HK-2 (cell line): ENCODE results near the gene NKD1.

ENCODE experiments used
- DNase-seq: peaks from one replicate; pipeline ENCODE4 v3.0.0-alpha.2; 2018; ENCODE audit not compliant: unreplicated experiment

The NKD1 gene

DNA sequence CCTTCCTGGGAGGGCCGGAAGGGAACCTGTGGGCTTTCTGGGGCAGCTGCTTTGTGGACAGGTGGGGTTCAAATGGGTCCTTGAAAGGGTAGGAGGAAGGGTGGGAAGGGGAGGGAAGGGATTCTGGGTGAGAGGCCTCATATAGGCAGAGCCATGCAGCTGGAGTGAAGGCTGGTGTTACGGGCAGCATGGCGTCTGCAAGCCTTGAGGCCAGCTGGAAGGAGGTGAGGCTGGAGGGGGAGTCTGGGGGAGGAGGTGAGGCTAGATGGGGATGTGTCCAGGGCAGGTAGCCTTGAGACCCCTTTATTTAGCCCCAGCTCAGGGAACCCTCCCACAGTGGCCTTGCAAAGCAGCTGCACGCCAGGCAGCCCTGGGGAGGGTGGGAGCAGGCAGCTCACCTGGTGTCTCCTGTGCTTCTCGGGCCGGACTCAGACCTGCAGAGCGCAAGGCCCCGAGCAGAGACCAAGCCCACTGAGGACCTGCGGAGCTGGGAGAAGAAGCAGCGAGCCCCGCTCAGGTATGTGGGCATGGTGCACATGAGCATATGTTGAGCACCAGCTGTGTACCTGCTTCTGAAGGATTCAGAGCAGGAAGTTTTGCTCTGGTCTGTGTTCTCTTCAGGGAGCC is 82.3 kb downstream of the NKD1 start:
- no peak for DNase-seq

DNA sequence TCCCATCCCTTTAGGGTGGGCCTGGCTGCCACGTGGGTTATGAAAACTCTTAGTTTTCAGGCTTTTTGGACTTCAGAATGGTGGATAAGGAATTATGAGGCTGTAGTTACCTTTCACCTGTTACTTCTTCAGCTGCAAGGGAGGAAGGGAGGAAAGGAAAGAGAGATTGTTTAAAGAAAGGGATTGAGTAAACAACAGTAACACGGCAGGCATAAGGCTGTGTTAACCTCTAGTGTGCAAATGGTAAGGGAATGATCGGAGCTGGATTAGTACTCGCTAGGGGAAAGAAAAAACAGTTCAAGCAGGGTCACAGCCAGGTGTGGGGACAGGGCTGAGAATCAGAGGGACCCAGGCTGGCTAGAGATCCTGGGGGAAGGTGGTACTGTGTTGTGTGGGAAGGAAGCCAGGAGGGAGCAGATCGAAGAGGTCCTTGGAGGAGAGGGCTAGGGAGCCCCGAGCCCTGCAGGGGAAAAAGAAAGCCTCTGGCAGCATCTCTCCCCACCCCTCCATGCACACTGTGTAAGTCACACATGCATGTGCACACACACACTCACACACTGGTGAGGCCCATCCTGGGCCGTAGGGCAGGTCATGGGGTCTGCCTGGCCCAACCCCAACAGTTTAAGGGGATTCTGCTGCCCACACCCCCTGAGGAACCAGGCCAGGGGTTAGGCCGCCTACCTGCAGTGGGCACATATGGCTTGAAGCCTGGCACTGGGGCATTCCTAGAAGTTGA is 83.2 kb downstream of the NKD1 start:
- no peak for DNase-seq

DNA sequence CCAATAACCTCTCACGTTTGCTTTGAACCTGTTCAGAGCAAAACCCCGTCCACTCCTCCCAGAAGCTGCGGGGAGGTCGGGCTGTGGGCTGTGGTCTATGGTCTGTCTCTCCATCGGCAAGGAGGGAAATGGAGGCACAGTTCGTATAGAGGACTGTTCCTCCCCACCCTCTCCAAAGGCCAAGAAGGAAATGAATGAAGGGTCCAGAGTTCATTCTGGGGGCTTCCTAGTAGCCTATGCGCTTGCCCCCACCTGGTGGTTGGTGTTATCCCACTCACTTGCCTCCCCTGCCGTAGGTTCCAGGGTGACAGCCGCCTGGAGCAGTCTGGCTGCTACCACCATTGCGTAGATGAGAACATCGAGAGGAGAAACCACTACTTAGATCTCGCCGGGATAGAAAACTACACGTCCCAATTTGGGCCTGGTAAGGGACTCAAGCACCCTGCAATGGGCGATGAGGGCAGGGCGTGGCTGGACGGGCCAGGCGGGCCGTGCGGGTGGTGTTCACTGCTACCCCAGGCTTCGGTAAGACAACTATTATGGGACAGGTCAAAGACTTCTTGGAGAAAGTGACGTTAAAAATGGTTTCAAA is 83.9 kb downstream of the NKD1 start:
- no peak for DNase-seq

DNA sequence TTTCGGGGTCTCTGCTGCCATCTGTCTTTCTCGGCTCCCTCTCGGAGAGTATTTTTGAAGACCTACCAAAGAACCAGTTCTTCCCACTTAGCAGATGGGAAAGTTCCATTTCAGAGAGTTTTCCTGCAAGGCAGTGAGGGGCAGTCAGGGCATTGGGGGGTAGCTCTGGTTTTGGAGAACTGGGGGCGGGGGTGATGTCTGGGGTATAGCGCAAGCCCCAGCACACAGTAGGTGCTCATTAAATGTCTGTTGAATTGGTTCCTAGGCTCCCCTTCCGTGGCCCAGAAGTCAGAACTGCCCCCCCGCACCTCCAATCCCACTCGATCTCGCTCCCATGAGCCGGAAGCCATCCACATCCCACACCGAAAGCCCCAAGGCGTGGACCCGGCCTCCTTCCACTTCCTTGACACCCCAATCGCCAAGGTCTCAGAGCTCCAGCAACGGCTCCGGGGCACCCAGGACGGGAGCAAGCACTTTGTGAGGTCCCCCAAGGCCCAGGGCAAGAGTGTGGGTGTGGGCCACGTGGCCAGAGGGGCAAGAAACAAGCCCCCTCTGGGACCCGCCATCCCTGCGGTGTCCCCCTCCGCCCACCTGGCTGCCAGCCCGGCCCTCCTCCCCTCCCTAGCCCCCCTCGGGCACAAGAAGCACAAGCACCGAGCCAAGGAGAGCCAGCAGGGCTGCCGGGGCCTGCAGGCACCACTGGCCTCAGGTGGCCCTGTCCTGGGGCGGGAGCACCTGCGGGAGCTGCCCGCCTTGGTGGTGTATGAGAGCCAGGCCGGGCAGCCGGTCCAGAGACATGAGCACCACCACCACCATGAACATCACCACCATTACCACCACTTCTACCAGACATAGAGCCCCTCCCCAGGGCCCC is 85.0 kb downstream of the NKD1 start:
- DNase-seq = no peak

DNA sequence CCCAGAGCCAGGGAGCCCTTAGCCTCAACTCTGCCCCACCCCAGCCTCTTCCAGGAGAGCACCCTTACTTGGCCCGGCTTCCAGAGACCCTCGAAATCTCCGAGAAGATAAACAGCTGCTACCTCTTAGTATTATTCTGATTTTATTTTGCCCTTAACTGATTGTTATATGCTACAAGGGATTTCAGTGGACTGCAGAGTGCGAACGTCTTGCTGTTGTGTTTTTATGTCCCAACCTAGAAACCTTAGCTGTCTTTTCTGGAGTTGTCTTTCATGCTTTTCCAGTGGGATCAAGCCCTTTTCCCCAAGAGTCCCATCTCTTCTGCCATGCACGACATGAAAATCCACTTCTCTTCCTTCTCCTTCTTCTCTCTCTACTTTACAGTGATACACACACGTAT is 85.9 kb downstream of the NKD1 start:
- no peak for DNase-seq

DNA sequence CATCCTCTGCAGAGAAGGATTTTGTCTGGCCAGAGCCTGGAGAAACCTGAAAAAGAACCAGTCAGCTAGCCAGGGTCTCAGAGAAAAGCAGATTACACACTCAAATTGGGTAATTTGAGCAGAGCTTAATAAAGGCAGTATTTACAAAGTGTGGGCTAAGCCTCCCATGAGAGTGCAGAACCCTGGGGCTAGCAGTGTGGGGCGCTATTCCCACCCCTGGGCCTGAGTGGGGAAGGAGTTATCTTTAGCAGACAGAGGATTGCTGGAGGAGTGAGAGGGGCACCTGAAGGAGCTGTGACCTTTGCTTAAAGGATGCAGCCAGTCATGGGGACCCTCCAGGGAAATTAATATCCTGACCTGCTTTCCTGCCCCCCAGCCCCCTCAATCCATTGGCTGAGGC is 86.8 kb downstream of the NKD1 start:
- DNase-seq = no peak

DNA sequence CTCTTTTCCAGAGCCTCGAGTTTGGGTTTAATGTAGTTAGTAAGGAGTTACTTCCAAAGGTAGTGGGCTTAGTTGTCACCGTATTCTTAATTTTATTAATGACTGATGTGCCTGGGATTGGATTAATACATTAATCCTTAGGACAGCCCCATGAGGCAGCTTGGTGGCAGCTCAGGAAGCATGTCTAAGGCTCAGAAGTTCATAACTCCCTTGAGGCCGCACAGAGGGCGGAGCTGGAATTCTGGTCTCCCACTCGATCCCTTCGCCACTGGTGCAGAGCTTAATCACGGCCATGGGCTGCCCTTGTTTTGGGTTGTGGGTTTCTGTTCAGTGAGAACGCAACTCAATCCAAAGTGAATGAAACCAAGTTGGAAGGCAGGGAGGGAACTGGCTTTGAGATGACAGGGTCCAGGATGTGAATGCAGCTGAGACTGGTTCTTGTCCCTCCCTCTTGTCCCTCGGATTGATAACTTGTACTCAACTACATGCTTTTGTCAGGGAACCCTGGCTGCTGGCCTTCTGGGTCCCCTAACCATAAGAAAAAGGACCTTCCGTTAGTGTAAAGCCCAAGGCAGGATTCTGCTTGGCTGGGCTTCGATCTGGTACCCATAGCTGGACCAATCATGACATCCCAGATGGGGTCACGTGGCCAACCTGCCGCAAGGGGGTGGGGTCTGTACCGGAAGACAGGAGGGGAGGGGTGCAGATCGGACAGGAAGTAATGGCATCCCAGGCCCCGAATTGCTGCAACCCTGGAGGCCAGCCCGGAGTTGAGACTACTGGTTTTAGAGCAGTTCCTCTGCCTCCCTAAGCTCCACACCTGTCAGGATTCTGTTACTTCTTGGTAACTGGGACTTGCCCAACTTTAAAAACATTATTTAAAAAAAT is 87.6 kb downstream of the NKD1 start:
- DNase-seq = no peak

DNA sequence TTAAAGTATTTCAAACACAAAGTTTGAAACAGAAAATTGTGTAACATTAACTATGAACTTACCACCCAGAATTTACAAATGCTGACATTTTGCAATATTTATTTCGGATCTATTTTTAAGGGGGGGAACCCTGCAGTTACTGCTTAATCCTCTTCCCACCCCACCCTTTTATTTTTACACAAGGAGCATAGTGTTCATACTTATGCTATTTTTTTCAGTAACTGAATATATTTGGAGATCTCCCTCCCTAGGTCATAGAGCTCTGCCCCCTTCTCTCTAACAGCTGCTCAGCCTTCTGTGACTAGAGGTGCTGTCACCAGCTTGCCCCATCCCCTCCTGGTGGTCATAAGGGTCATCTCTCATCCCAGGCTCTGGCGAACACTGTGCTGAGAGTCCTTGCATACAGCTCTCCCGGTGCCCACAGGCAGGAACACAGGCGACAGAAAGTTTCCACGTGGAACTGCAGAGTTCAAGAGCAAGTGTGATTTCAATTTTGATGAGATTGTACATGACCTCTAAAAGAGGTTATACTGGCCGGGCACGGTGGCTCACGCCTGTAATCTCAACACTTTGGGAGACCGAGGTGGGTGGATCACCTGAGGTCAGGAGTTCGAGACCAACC is 88.7 kb downstream of the NKD1 start:
- no peak for DNase-seq

DNA sequence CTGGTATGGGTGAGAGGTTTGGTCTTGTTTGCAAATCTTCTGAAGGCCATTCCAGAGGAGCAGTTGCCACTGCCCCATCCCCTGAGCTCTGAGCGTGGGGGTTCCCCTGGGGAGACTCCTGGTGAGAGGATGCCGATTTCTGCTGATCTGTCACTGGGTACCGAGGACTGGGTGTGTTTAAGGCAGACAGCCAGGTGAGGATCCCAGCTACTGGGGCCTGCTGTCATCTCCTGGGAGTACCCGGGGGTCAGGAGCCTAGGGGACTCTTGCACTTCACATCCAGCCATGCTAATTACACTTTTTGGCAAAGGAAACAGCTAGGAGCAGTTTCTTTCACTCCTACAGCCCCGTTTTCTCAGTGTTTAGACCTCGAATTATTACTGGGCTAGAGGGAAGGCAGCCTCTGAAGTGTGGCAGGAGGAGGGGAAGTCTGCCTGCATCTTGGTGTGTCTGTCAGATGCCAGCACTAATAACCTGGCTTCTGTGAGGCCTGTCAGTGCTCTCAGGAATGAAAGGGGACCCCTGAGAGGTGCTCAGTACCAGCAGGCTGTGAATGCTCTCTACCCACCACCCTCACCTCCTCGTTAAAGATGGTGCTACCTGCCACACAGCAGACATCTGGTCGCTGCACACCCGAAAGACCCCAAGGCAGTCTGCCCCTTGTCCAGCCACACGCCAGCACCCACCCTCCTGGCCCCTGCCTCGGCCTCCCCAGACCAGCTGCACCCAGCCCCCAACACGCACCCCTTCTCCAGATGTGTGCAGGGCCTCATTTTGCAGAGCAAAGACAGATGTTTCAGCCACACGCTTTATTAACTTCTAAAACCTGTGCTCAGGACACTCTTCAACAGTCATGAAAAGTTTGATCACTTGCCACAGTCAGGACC is 89.8 kb downstream of the NKD1 start:
- no peak for DNase-seq

DNA sequence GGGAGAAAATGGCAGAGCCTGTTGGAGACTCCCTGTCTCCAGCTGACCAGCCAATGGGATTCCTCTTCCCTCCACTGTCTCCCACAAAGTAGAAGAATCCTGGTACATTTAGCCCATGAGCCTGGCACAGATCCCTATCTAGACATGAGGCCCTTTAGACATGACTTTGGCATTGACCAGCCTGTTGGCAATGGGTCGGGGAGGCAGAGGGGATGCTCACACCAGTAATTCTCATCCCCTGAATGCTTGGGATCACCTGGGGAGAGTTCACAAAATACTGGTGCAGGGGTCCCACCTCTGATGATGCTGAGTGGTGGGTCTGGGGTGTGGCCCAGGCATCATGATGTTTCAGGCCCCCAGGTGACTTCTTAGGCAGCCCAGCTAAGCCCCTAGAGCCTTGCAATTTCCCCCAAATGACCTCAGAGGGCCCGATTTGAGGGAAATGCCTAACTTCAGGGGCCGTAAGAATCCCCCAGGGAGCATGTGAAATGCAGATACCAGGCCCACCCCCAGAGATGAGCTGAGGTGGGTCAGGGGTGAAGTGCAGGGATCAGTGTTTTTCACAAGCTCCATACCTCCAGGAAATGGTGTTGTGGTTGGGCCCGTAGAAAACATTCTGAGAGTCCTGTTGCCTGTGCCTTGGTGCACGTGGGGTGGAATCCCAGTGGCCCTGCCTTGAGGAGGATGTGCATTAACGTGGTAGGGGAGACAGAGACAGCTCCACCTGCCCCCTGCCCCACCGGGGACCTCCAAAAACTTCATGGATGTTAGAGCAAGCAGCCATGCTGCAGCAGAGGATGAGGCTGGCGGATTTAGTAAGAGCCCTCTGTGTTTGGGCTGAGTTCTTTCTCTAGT is 90.8 kb downstream of the NKD1 start:
- no peak for DNase-seq

DNA sequence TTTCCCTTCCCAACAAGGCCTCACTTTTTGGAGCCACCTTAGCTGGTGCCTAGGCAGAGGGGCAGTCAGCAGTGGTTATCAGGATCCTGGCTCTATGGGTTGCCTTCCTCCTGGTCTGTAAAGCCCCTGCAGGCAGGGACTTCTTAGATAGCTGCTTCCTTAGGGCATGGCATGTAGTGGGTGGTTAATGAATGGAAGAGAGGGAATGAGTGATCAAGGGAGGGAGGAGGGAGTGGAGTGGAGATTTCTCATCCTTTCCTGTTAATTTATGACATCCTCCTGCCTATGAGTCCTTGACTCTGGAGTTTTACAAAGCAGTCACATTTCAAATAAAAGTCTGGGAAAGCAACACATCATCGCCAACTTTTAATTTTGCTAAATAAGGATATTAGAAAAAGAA is 92.2 kb downstream of the NKD1 start:
- peak; percentile 14 for DNase-seq

DNA sequence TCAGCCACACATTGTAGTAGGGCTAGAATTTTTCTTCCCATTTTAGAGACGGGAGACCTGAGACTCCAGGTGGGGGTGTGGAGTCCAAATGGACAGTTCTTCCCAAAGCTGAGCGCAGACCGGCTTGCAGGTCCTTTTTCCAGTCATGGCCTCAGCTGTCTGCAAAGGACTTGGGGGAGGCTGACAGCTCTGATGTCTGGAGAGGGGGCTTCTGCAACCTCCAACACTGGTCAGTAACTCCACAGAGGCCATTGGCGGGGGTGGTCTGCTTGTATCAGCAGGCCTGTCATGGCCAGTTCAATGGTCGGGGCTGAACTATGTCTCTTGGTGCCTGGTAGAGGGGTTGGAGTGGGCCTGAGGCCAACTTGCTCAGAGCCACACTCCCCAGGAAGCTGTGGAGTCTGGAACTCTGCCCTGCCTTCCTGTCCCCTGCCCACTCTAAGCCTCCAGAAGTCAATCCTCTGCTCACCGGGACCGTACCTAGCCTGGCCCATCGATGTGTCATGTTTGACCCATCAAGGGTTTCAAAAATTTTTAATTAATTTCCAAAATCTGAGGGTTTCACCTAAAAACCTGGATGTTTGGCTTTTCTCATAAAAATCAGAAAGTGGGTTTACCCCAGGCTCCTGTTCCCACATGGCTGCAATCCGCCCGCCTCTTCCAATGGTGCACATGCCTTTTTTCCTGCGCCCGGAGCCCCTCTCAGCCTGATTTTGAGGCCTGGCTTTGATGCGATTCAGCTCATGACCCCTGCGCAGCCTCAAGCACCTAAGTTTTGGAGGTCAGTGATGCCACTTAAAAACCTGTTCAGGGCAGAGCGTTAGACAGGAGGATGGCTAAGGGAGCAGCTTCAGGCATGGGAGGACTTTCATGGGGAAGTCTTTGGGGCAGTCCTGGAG is 93.0 kb downstream of the NKD1 start:
- DNase-seq = no peak

DNA sequence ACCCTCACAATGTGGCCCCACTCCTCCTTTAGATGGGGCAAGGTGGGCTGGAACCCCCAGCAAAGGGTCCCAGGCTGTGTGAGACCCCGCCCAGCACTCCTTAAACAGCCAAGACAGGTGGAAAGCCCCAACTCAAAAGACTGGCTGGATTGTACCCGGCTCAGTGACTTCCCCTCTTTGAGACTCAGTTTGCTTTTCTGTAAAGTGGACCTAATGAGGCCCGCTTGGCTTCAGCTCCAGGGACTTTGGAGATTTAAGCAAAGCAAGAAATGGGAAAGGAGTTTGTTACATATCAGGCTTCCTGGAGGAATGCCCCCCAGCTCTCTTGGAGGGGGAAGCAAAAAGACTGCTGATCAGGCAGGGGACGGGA is 93.6 kb downstream of the NKD1 start:
- DNase-seq = no peak

DNA sequence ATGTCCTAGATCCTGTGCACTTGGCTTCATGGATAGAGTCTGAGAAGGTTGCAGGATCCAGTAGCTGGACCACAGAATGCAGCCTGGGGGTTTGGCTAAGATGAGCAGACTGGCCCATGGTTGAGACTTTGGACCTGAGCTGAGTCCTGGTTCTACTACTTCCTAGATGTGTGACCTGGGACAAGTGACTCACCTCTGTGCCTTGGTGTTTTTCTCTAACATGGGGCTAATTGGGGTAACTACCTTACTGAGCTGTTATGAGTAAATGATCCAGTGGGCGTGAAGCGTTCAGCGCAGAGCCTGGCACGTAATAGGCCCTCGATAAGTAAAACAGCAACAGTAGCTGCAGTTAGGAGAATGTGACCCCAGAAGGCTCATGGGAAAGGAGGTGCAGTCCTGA is 94.2 kb downstream of the NKD1 start:
- no peak for DNase-seq

DNA sequence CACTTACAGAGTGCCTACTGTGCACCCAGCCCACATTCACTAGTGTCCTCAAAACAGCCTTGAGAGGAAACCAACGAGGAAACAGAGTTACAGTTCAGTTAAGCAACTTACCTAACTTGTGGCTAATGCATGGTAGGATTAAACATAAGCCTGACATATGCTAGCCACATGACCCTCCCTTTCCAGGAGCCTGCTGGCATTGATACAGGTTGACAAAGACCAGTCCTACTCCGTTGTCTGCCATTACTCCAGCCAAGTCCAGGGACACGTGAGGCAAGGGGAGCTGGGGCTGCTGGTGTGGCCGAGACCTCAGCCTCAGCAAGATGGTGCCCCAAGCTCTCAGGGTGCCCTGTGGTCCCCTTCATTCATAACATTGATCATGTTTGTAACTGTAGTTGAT is 95.0 kb downstream of the NKD1 start:
- DNase-seq = no peak

DNA sequence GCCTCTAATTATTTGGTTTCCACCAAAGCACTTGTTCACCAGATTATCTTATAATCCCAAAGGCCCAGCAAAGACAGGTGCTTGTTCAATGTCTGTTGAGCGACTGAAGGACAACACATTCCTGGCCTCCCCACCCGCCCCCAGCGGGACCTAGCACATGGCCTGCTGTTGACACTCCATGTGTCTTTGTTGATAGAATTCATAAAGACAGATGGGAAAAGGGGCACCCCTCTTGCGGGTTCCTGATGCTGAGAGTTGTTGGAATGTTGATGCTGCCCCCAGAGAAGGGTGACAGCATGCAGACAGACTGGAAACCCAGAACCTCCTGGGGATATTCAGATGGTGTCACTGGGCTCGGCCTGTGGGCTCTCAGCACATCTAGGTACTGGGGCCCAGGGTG is 96.0 kb downstream of the NKD1 start:
- DNase-seq = no peak

DNA sequence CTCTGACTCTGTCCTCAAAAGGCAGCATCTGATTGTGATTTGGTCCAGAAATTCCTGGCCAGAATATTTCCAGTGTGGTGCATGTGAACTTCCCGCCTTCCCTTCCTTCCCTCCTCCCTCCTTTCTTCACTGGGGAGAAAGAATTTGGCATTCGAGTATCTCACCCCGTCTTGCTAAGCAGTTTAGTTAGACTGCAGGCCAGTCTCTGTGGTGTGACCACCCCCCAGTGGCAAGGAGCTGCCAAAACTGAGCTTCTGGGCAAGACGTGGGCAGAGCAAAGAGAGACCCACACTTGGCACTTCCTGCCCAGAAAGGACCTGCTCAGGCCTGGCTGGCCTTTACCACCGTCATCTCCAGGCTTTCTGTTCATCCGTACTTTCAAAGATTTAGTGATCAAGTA is 96.5 kb downstream of the NKD1 start:
- peak; percentile 13 for DNase-seq
